Measurements from ENCODE around the gene MPP2.

DNA sequence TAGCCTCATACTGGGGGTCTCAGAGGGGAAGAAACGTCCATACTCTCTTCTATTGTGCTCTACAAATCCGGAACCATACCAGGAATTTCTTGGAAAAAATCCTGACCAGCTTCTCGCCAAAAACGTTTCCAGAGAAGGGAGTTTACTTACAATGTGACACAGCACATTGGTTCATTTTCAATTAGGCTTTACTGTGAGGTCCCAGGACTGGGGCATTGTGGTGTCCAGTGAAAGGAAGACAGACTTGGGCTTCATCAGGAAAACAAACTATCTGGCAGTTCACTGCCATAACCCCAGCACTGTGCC is 14.7 kb downstream of the MPP2 start:
- TF ChIP-seq, protein P1, sequence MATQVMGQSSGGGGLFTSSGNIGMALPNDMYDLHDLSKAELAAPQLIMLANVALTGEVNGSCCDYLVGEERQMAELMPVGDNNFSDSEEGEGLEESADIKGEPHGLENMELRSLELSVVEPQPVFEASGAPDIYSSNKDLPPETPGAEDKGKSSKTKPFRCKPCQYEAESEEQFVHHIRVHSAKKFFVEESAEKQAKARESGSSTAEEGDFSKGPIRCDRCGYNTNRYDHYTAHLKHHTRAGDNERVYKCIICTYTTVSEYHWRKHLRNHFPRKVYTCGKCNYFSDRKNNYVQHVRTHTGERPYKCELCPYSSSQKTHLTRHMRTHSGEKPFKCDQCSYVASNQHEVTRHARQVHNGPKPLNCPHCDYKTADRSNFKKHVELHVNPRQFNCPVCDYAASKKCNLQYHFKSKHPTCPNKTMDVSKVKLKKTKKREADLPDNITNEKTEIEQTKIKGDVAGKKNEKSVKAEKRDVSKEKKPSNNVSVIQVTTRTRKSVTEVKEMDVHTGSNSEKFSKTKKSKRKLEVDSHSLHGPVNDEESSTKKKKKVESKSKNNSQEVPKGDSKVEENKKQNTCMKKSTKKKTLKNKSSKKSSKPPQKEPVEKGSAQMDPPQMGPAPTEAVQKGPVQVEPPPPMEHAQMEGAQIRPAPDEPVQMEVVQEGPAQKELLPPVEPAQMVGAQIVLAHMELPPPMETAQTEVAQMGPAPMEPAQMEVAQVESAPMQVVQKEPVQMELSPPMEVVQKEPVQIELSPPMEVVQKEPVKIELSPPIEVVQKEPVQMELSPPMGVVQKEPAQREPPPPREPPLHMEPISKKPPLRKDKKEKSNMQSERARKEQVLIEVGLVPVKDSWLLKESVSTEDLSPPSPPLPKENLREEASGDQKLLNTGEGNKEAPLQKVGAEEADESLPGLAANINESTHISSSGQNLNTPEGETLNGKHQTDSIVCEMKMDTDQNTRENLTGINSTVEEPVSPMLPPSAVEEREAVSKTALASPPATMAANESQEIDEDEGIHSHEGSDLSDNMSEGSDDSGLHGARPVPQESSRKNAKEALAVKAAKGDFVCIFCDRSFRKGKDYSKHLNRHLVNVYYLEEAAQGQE (IDR thresholded peaks at IDR 0.05; ENCODE audit: low read depth): no peak
- TF ChIP-seq TEAD4 (IDR thresholded peaks at IDR 0.05): no peak
- no peak for TF ChIP-seq FOXM1 (IDR thresholded peaks at IDR 0.05; ENCODE audit: borderline replicate concordance, low read depth)
- TF ChIP-seq CEBPB (IDR thresholded peaks at IDR 0.05): no peak
- TF ChIP-seq EGR1 (IDR thresholded peaks at IDR 0.05): no peak
- no peak for TF ChIP-seq RAD21 (IDR thresholded peaks at IDR 0.05; ENCODE audit: low read depth)
- no peak for TF ChIP-seq NFIC (IDR thresholded peaks at IDR 0.05)
